Nephron (organoid): ENCODE data around the gene ZSCAN10.

ENCODE experiments used
- H3K27ac Mint-ChIP-seq, 3 experiments: 2 replicates each; pipeline ENCODE4 v1.8.0; 2020; ENCODE audit warnings: mixed read lengths in 3 of 3, mild to moderate bottlenecking in 2 of 3, moderate library complexity in 1 of 3
- H3K27me3 Mint-ChIP-seq: 2 replicates; pipeline ENCODE4 v1.8.0; 2021; ENCODE audit warnings: low read depth, mild to moderate bottlenecking, moderate library complexity, mixed read lengths
- H3K36me3 Mint-ChIP-seq: 2 replicates; pipeline ENCODE4 v1.8.0; 2020; ENCODE audit warnings: low read depth, mixed read lengths
- H3K4me1 Mint-ChIP-seq: 2 replicates; pipeline ENCODE4 v1.8.0; 2020; ENCODE audit warnings: mixed read lengths
- H3K4me3 Mint-ChIP-seq, 3 experiments: 2 replicates each; pipeline ENCODE4 v1.8.0; 2020; ENCODE audit warnings: mild to moderate bottlenecking in 3 of 3, mixed read lengths in 3 of 3, moderate library complexity in 2 of 3
- H3K9me3 Mint-ChIP-seq: 2 replicates; pipeline ENCODE4 v1.8.0; 2020; ENCODE audit warnings: mixed read lengths
- TF ChIP-seq, protein P1 (sequence below), 3 experiments: fragments of 200-600 bp; sonication (generic); IDR thresholded peaks; one replicate each; pipeline ENCODE4 v1.5.0; 2021; ENCODE audit warnings: antibody characterized with exemption in 3 of 3; ENCODE audit not compliant: unreplicated experiment in 3 of 3

ZSCAN10 gene

DNA sequence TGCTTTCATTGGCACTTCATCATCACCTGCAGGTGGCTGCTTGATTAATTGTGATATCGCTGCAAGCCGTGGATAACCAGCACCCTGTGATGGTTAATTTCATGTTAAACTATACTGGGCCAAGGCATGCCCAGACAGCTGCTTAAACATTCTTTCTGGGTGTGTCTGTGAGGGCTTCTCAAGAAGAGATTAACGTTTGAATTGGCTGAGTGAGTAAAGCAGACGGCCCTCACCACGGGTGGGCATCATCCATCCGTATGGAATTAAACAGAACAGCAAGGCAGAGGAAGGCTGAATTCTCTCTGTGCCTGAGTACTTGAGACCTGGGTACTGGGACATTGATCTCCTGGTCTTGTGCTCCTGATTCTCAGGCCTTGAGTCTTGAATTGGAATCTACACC lies 28.7 kb upstream of the ZSCAN10 start:
- Mint-ChIP-seq H3K9me3 (no peaks in the 10 kb centered on the region), H3K36me3 (peaks cover 29% of the 10 kb centered on the region), H3K4me1 (peaks cover 38% of the 10 kb centered on the region), H3K27ac (peak overlapping the region in 2 of 3 experiments; percentile 30 to 61), H3K4me3 (peak overlapping the region in 2 of 3 experiments; percentile 51 to 65), H3K27me3 (no peaks in the 10 kb centered on the region)
- TF ChIP-seq, protein P1, sequence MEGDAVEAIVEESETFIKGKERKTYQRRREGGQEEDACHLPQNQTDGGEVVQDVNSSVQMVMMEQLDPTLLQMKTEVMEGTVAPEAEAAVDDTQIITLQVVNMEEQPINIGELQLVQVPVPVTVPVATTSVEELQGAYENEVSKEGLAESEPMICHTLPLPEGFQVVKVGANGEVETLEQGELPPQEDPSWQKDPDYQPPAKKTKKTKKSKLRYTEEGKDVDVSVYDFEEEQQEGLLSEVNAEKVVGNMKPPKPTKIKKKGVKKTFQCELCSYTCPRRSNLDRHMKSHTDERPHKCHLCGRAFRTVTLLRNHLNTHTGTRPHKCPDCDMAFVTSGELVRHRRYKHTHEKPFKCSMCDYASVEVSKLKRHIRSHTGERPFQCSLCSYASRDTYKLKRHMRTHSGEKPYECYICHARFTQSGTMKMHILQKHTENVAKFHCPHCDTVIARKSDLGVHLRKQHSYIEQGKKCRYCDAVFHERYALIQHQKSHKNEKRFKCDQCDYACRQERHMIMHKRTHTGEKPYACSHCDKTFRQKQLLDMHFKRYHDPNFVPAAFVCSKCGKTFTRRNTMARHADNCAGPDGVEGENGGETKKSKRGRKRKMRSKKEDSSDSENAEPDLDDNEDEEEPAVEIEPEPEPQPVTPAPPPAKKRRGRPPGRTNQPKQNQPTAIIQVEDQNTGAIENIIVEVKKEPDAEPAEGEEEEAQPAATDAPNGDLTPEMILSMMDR (IDR thresholded peaks at IDR 0.05; ENCODE audit: unreplicated experiment in 3 of 3) = no peak

DNA sequence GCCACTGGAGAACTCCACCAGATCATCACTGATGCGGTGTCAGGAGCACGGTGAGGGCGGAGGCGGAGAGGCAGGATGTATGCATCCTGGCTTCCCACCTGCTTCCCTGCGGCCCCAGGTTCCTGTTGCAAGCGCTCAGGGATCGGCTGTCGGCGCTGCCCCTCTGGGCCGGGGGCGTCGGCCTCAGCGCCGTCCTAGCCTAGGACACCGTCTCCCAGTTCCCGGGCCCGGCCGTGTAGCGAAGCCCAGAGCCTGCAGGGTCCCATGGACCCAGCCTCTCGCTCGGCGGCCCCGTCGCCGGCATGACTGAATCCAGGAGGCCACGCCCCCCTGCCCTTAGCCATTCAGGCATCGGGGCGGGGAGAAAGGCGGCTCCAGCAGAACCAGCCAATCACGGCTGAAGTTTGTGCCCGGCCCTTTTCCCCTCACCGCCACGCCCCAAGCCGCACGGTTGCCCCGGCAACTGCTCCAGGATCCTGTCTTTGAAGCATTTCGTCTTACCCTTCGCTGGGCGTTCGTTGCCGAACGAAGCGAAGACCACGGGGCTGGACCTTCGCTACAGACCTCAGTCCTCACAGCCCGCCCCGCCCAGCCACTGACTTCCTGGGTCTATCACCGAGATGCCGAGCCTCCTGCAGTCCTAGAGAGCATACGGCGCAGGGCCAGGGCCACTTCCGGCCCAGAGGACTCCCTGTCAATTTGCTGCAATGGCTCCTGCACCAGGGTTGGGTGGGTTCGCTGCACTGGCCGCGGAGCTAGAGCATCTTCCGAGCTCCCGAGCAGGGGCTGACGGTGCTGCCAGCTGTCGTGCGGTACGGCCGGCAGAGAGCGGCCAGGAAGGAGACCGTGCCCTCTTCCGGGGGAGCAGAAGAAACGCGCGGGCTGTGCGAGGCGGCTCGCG lies 25.1 kb upstream of the ZSCAN10 start:
- H3K4me3 Mint-ChIP-seq = peak overlapping the region; percentile 90 to 95 (median 92)
- peaks cover 16% of the 10 kb centered on the region for H3K36me3 Mint-ChIP-seq
- H3K27ac Mint-ChIP-seq = peak overlapping the region; percentile 83 to 95 (median 93)
- peaks cover 45% of the 10 kb centered on the region for H3K4me1 Mint-ChIP-seq
- no peaks in the 10 kb centered on the region for H3K9me3 Mint-ChIP-seq
- H3K27me3 Mint-ChIP-seq = no peaks in the 10 kb centered on the region
- TF ChIP-seq, protein P1 (IDR thresholded peaks at IDR 0.05; ENCODE audit: unreplicated experiment in 3 of 3) = no peak

DNA sequence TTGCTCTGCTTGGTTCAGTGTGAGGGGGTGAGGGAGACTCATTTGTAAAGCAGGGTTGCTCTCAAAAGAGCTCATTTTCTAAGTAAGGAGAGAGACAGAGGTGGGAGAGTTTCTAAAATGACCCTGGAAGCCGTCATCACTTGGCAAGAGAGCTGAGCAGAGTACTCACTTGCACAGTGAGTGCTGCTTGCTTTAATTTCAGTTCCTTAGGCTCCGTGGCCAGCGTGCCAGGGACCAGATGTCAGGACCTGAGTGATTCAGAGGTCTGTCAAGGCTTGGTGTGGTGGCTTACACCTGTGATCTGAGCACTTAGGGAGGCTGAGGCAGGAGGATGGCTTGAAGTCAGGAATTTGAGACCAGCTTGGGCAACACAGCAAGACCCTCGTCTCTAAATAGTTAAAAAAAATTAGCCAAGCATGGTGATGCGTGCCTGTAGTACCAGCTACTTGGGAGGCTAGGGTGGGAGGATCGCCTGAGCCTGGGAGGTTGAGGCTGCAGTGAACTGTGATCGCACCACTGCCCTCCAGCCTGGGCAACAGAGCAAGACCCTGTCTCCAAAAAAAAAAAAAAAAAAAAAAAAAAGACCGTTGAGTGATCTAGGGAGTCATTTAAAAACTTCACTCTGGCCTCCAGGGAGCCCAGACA lies 24.0 kb upstream of the ZSCAN10 start:
- H3K27me3 Mint-ChIP-seq = no peaks in the 10 kb centered on the region
- H3K27ac Mint-ChIP-seq = peak overlapping the region in 2 of 3 experiments; percentile 39 to 42
- H3K9me3 Mint-ChIP-seq = no peaks in the 10 kb centered on the region
- H3K4me1 Mint-ChIP-seq = peaks cover 40% of the 10 kb centered on the region
- peak overlapping the region; percentile 90 to 95 (median 92) for H3K4me3 Mint-ChIP-seq
- TF ChIP-seq, protein P1 (IDR thresholded peaks at IDR 0.05; ENCODE audit: unreplicated experiment in 3 of 3) = no peak
- peaks cover 16% of the 10 kb centered on the region for H3K36me3 Mint-ChIP-seq

DNA sequence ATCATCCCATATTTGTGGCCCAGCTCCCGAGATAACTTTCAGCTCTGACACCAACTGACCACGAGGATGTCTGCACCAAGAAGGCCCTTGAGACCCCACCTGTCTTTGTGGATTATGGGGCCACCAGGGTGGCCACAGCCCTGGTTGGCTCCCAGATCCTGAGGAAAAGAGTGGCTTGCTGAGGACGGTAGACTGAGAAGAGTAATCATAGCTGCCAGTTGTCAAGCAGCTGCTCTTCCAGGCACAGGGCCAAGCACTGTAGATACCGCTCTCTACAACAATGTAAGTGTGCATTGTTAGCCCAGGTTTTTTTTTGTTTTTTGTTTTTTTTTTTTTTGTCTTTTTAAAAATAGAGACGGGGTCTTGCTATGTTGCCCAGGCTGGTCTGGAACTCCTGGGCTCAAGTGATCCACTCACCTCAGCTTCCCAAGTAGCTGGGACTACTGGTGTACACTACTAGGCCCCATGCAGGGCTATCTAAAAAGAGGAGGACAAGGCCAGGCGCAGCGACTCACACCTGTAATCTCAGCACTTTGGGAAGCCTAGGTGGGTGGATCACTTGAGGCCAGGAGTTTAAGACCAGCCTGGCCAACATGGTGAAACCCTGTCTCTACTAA lies 22.9 kb upstream of the ZSCAN10 start:
- peak overlapping the region in 2 of 3 experiments; percentile 71 to 82 for H3K27ac Mint-ChIP-seq
- no peaks in the 10 kb centered on the region for H3K27me3 Mint-ChIP-seq
- TF ChIP-seq, protein P1 (IDR thresholded peaks at IDR 0.05; ENCODE audit: unreplicated experiment in 3 of 3) = no peak
- no peaks in the 10 kb centered on the region for H3K9me3 Mint-ChIP-seq
- H3K4me1 Mint-ChIP-seq = peaks cover 34% of the 10 kb centered on the region
- peak overlapping the region; percentile 62 to 92 (median 90) for H3K4me3 Mint-ChIP-seq
- peaks cover 10% of the 10 kb centered on the region for H3K36me3 Mint-ChIP-seq

DNA sequence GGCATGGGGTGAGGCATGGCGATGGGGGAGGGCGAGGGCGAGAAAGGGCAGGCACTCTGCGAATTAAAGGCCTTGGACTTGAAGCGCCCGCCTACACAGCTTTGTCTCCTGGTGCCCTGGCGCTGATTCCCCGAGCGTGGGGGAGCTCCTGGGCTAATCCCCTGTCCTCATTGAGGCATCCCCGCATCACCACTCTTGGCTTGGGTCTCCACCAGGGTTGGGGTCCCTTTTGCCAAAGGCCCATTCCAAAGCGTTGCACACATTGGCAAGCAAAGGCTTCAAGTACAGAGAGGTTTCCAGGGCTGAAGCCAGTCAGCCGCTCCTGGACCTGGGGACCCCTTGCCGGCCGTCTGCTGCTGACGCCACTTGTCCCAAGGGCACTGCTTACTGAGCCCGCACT lies 21.3 kb upstream of the ZSCAN10 start:
- H3K27me3 Mint-ChIP-seq = no peaks in the 10 kb centered on the region
- TF ChIP-seq, protein P1 (IDR thresholded peaks at IDR 0.05; ENCODE audit: unreplicated experiment in 3 of 3) = no peak
- no peak overlapping the region for H3K4me3 Mint-ChIP-seq
- H3K4me1 Mint-ChIP-seq = peaks cover 27% of the 10 kb centered on the region
- no peak overlapping the region for H3K27ac Mint-ChIP-seq
- no peaks in the 10 kb centered on the region for H3K9me3 Mint-ChIP-seq
- H3K36me3 Mint-ChIP-seq = peaks cover 11% of the 10 kb centered on the region
